ENCODE data around the gene FZD7.

FZD7 gene

GRCh38 chr2:202037086-202037485, 3.4 kb downstream of the FZD7 start:
- DNase-seq (ENCODE audit: low read depth, low spot score), result no peak

DNA sequence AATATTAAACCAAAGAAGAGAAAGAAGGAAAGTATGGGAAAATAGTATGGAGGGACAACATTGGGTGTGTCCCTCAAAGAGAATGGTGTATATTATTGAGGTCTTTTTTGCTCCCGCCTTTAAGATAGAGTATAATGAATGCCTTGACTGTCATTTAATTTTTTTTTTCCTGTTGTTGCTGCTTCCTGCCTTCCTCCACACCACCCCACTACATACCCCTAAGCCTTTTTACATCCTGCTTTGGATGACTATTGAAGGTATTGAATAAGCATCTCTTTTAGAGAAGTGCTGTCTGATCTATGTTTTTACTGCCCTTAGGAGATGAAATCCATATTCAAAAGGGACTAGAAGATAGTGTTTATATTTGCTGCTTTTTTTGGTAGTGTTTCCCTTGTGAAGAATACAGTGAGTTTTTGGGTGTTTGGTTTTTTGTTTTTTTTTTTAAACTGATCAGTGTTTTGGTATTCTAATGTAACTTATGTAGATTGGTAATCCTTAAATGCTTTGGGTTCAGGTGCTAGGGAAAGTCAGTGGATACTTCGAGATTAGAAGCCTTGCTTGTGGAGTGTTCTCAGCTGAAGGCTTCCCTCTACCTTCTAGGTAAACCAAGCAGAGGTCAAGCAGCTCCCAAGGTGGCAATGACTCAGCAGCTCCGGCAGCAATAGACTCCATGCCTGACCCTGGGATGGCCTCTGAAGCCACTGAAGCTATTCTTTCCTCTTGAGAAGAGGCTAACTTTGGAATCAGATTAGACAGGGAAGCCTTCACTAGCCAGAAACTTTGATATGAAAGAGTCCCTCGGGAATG, 5.0 kb downstream of the FZD7 start:
- DNase-seq (ENCODE audit: low read depth, low spot score), result no peak

- DNase-seq (ENCODE audit: low read depth, low spot score), result no peak
Observed at GRCh38 chr2:202039278-202040078, 5.8 kb downstream of the FZD7 start.

DNA sequence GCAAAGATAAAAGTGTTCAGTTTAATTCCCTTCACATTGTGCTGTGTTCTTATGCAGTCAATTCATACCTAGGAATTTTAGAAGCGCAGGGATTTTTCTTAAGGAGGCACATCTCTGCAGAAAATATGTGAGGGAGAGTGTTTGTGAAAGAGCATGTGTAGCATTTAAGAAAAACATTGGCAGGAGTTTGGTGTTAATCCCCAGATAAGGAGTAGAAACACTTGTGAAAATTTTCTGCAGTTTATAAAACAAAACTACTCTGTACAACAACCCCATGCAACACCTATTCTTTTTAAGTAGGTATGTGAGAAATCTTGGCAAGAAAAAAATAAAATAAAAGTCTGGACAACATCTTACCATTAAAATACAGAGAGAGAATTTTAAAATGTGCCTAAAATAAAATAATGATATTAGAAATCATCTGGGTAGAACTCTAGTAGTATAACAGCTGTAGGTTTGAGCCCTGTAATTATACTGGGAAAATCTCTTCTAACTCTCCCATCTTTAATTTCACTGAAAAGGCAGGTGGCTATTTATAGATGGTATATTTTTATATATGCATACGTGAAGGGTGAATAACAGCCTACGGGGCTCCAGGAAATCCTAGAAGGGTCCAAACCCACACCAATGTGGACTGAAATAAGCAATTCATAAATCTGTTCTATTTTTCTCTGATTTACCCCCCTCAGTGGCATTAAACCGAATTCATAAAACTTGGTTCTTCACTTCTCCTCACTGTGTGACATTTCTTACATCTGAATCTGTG, 6.6 kb downstream of the FZD7 start:
- no peak for DNase-seq (ENCODE audit: low read depth, low spot score)

DNA sequence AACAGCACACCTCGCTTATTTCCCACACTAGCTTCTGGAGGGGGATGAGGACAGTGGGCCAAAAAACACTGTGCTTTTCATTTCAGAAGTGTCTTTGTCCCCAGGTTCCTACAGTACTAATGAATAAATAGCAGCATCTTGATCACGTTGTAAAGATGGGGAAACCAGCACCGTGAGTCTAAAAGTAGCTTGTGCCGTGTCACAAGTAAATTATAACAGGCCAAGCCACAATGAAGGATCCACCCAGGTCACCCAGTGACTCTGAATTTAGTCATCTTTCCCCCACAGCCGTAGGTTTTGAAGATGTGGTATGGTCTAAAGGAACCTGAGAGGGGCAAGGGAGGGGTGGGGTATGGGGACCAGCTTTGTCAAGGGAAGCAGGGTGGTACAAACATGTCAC, 8.8 kb downstream of the FZD7 start:
- no peak for DNase-seq (ENCODE audit: low read depth, low spot score)

DNA sequence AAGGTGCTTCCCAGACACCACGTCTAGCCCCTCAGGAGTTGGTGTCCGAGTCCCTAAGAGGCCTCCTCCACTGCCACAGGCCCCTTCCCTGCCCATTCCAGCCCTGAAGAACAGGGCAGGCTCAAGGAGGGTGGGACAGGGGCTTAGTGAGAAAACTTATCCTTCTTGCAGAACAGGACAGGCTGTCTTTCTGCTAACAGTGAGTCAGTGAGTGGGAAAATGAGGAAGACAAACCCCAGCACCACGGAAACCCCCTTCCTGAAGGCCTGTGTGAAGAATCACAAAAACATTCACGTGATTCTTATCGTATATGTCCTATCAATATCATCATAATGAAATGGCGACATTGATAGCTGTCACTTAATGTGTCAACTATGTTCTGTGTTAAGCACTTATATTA, 9.8 kb downstream of the FZD7 start:
- DNase-seq (ENCODE audit: low read depth, low spot score), result no peak

DNA sequence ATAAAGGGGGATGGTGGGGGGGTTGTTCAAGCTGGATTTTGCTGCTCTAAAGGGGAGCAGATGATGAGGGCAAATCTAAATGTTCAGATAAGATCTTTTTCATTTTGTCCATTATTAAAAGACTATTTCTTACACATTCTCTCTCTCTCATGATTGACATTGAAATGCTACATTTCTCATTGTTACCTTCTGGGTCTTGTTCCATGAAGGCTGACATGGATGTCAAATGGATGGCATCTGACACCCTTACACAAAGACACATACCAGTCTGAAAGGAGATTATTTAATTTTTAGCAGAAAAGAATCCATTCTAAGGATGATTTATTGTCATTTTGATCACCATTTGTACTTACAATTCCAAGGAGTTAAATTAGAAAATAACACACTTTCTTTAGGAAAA, 11.1 kb downstream of the FZD7 start:
- no peak for DNase-seq (ENCODE audit: low read depth, low spot score)

DNA sequence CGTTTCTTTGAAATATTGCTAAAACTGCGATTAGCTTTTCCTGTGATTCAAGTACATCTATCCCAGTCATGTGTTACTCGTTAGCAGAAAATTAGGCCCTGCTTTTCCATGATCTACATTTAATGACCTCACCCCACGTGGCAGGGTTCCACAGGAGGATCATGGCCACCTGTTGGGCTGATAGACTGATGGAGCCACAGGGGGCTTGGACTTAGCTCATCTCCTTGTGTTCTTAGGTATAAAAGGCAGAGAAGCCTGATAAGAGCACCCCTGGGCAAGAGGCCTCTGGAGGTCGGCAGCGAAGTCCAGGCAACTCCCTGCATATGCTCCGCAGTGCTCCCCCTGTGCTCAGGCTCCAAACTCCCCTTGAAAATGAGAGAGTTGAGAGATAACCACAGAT, 12.9 kb downstream of the FZD7 start:
- no peak for DNase-seq (ENCODE audit: low read depth, low spot score)

DNA sequence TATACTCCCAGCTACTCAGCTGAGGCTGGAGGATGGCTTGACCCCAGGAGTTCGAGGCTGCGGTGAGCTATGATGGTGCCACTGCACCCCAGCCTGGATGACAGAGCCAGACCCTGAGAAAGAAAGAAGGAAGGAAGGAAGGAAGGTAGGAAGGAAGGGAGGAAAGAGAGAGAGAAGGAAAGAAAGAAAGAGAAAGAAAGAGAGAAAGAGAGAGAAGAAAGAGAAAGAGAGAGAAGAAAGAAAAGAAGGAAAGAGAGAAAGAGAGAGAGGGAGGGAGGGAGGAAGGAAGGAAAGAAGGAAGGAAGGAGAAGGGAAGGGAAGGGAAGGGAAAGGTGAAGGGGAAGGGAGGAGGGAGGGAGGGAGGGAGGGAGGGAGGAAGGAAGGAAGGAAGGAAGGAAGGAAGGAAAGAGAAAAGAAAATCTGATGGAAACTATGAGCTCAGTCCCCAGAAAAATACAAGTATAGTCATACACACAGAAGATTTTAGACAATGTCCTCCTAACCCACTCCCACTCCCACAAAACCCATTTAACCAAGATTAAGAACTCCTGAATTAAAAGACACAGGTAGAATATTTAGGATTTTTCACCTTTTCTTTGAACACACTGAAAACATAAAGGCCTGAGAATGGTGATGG, 15.6 kb downstream of the FZD7 start:
- no peak for DNase-seq (ENCODE audit: low read depth, low spot score)

DNA sequence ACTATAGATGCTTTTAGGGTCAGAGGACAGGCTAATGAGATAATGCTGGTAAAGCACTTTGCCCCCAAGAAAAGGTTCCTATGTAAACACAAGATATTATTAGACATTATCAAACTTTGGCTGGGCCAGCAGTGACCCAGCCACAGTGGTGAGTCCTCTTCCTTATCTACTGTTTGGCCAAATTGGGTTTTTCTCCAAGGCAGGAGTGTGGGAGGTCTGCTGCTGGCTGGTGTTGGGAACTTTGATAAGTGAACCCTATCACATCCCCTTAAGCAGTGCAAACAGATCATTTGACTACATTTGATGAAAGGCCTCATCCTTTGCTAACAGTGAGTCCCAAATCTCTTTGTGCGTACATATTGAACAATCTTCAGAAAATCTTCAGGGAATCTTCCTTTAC, 16.2 kb downstream of the FZD7 start:
- no peak for DNase-seq (ENCODE audit: low read depth, low spot score)

DNA sequence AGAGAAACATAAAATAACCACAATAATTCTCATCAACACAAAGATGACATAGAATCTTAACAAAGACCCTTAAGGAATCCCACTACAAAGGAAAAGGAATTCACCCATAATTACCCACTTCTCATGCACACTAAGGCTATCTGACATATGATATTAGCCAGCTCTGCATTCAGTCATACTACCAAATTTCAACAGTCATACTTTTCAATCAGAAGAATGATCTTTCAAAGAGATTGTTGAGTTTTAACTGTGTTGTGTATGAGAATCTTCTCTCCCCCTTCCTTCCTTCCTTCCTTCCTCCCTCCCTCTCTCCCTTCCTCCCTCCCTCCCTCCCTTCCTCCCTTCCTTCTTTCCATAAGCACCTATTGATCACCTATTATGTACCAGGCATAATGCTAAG, 17.0 kb downstream of the FZD7 start:
- no peak for DNase-seq (ENCODE audit: low read depth, low spot score)

DNA sequence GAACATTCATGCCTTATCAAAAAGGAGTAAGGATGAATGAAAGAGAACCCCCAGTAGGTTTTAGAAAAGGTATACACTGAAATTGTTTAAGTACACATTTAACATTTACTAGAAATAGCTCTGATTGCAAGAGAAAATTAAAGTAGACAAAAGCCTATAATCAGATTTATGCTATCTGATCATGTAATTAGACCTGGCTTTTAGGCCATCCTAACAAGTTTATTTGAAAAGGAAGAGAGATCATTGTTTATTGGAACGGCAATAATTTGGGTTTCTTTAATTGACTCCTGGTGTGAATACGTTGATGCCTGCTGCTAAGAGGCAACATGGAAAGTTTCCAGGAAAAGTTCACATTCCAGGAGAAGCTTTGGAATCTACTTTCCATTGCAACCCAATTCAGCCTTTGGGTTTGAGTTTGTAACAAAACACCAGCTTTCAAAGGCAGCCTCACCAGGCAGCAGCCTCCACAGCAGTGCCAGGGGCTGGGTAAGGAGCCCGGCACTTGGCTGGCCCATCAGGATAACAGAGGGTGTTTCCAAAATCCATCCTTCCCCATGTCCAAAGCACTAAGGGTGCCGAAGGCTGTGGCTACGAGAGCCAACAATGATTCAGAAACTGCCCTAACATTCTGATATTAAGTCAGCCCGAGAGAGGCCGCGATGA, 18.0 kb downstream of the FZD7 start:
- DNase-seq (ENCODE audit: low read depth, low spot score), result no peak

DNA sequence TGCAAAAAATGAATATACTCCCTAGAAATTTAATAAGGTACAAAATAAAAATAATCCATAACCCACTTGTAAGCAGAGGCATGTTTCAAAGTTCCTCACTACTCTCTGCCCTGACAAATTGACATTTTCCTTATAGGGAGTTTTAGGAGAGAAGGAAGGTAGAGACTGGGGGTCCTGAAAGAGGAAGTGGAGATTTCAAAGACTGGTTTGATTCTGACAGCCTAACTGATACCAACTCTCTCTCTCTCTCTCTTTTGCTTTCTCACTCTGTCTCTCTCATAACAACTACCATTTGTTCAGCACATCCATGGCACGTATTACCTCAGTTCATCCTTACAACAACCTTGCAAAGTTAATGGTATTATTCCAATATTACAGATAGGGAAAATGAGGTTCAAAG, 18.6 kb downstream of the FZD7 start:
- no peak for DNase-seq (ENCODE audit: low read depth, low spot score)

DNA sequence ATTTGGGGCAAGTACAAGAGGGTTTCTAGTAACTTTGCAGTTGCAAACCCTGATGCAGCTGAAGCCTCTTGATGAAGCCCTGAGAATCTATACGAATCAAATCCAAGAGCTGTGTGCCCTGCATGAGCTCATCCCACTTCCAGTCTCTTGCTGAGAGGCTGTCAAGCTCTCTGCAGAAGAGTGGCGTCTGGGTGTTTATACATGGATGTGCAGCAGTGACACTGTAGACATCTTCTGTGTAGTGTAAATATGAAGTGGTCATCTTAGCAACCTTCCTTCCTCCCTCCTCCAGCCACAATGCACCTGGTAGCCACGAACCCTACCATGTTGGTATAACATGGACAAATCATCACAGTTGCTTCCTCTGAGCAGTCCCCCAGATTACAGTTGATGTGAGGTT, 21.0 kb downstream of the FZD7 start:
- DNase-seq (ENCODE audit: low read depth, low spot score), result no peak

- DNase-seq (ENCODE audit: low read depth, low spot score), result no peak
Observed at GRCh38 chr2:202056611-202057010, 23.0 kb downstream of the FZD7 start.

DNA sequence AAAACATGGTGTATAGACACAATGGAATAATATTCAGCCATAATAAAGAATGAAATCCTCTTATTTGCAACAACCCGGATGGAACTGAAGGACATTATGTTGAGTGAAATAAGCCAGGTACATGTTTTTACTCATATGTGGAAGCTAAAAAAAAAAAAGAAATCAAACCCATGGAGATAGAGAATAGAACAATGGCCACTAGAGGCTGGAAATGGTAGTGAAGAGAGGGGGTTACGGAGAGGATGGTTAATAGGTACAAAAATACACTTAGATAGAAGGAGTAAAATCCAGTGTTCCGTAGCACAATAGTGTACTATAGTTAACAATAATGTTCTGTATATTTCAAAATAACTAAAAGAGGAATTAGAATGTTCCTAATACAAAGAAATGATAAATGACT, 26.6 kb downstream of the FZD7 start:
- DNase-seq (ENCODE audit: low read depth, low spot score), result no peak

- no peak for DNase-seq (ENCODE audit: low read depth, low spot score)
Observed at GRCh38 chr2:202061695-202062094, 28.0 kb downstream of the FZD7 start.

DNA sequence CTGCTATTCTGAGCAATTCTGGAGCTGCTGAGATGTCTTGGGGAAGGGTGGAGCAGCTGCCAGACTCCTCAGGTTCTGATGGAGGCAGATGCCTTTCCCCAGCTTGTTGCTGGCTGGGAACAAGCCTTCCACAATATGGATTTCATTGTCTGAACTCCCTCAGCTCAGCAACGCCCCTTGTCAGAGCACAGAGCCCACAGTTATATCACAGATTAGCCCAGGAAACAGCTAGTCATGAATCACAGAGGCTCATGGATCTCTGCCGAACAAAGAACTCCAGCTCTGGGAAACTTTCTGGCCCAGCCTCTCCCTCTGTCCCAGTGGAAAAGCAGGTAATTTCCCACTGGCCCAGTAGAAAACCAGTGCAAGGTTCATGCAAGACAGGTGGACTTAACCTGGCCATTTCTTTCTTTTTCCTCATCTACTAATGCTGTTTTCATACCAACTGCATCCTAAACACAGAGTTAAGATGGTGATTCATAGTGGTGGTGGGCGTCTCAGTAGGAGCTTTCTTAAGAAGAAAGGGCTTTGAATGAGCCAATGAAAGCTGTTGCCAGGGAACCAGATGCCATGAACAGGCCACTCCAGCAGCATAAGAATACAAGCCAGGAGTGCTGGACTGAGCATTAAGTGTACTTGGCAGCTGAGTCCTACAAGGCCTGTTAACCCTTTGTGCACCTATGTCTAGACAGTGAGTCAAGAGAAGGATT, 30.7 kb downstream of the FZD7 start:
- DNase-seq (ENCODE audit: low read depth, low spot score), result no peak

GRCh38 chr2:202064881-202065230, 31.2 kb downstream of the FZD7 start:
- DNase-seq (ENCODE audit: low read depth, low spot score), result no peak

GRCh38 chr2:202065876-202066275, 32.2 kb downstream of the FZD7 start:
- DNase-seq (ENCODE audit: low read depth, low spot score), result no peak

DNA sequence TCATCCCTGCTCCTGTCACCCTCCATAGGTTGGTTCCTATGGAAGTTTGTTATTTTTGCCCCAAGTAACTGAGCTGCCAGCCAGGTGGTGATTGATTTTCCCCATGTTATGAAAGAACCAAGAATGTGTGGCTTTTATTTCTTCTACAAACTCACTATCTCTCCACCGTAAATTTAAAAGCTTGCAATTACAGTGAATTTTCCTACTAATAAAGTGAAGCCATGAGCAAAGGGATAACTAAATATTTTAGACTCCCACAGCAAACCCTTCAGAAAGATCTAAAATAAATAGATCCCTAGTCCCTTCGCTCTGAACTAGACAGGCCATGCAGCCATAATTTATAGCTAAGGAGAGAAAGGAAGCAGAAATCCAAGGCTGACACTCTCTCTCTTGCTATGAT, 33.2 kb downstream of the FZD7 start:
- no peak for DNase-seq (ENCODE audit: low read depth, low spot score)

Measured in iPS DF 19.7 (cell line).